ENCODE measurements around the gene AXIN2. TPM values are rescaled to one million over a fixed set of nuclear protein-coding genes. Genes with fewer than 3 reads are reported as not detected.

AXIN2 gene
- total RNA-seq, 4 donors from 2014 or later = 17.2 to 63.4 (median 49.3) TPM

GRCh38 chr17:65550075-65550662 is 11.3 kb downstream of the AXIN2 start:
- H3K27me3 ChIP-seq = no peaks in the 10 kb centered on the region
- H3K27ac ChIP-seq (replicated peaks in 1 of 4) = peak overlapping the region in 2 of 4 donors; percentile 13 to 18
- 56% methylated on average over 9 of the region's 9 CpGs for WGBS
- no peak for TF ChIP-seq EP300 (IDR thresholded peaks at IDR 0.05)
- no peak for TF ChIP-seq CTCF (IDR thresholded peaks at IDR 0.05)
- TF ChIP-seq POLR2AphosphoS5 (IDR thresholded peaks at IDR 0.05) = no peak
- no peak for TF ChIP-seq POLR2A (IDR thresholded peaks at IDR 0.05; ENCODE audit: low read depth)
- H3K4me3 ChIP-seq = no peak overlapping the region
- peaks cover 8 to 31% (median 12%) of the 10 kb centered on the region in 4 donors for H3K36me3 ChIP-seq
- DNase-seq (ENCODE audit: extremely low spot score) = no peak
- peaks cover 0 to 79% (median 19%) of the 10 kb centered on the region in 4 donors for H3K4me1 ChIP-seq
- H3K9me3 ChIP-seq = no peaks in the 10 kb centered on the region
- intact Hi-C loops (cut with DNase I) = no loop called here

- H3K27me3 ChIP-seq = no peaks in the 10 kb centered on the region
- H3K4me3 ChIP-seq = no peak overlapping the region
- H3K9me3 ChIP-seq = no peaks in the 10 kb centered on the region
- peaks cover 8 to 38% (median 12%) of the 10 kb centered on the region in 4 donors for H3K36me3 ChIP-seq
- peaks cover 0 to 74% (median 28%) of the 10 kb centered on the region in 4 donors for H3K4me1 ChIP-seq
- no peak for DNase-seq (ENCODE audit: extremely low spot score)
- H3K27ac ChIP-seq (replicated peaks in 1 of 4) = peak overlapping the region; percentile 79 to 82 (median 80)
- TF ChIP-seq CTCF (IDR thresholded peaks at IDR 0.05) = no peak
- TF ChIP-seq POLR2A (IDR thresholded peaks at IDR 0.05; ENCODE audit: low read depth) = no peak
- TF ChIP-seq EP300 (IDR thresholded peaks at IDR 0.05) = no peak
- no peak for TF ChIP-seq POLR2AphosphoS5 (IDR thresholded peaks at IDR 0.05)
- WGBS = 91% methylated on average over 6 of the region's 6 CpGs
- intact Hi-C loops (cut with DNase I) = no loop called here
Measured at GRCh38 chr17:65548269-65548969, 13.0 kb downstream of the AXIN2 start.

- Histone ChIP-seq H3K9me3 (no peaks in the 10 kb centered on the region), H3K36me3 (peaks cover 8 to 38% (median 12%) of the 10 kb centered on the region in 4 donors), H3K4me1 (peaks cover 0 to 74% (median 34%) of the 10 kb centered on the region in 4 donors), H3K4me3 (no peak overlapping the region), H3K27me3 (no peaks in the 10 kb centered on the region), H3K27ac (replicated peaks in 1 of 4) (peak overlapping the region; percentile 79 to 82 (median 80))
- intact Hi-C loops (cut with DNase I) = no loop called here
- DNase-seq (ENCODE audit: extremely low spot score) = no peak
- 36% methylated on average over 5 of the region's 5 CpGs for WGBS
- TF ChIP-seq POLR2AphosphoS5 (IDR thresholded peaks at IDR 0.05) = peak; percentile 48 to 69
- no peak for TF ChIP-seq POLR2A (IDR thresholded peaks at IDR 0.05; ENCODE audit: low read depth)
Measured at GRCh38 chr17:65547253-65547670, 14.2 kb downstream of the AXIN2 start.

GRCh38 chr17:65546579-65546978 is 14.9 kb downstream of the AXIN2 start:
- TF ChIP-seq POLR2AphosphoS5 (IDR thresholded peaks at IDR 0.05) (no peak), EP300 (IDR thresholded peaks at IDR 0.05) (no peak), POLR2A (IDR thresholded peaks at IDR 0.05; ENCODE audit: low read depth) (no peak), CTCF (IDR thresholded peaks at IDR 0.05) (no peak)

More at GRCh38 chr17:65546579-65546978, 14.9 kb downstream of the AXIN2 start:
- Histone ChIP-seq H3K9me3 (no peaks in the 10 kb centered on the region), H3K36me3 (peaks cover 8 to 37% (median 13%) of the 10 kb centered on the region in 4 donors), H3K27ac (replicated peaks in 1 of 4) (peak overlapping the region; percentile 79 to 82 (median 80)), H3K4me3 (no peak overlapping the region), H3K4me1 (peaks cover 0 to 74% (median 35%) of the 10 kb centered on the region in 4 donors), H3K27me3 (no peaks in the 10 kb centered on the region)
- intact Hi-C loops (cut with DNase I) = no loop called here
- 70% methylated on average over 2 of the region's 4 CpGs for WGBS
- no peak for DNase-seq (ENCODE audit: extremely low spot score)

Data from esophagus muscularis mucosa (tissue), 4 donors.